ENCODE results near the gene SORBS1.

Gene SORBS1

DNA sequence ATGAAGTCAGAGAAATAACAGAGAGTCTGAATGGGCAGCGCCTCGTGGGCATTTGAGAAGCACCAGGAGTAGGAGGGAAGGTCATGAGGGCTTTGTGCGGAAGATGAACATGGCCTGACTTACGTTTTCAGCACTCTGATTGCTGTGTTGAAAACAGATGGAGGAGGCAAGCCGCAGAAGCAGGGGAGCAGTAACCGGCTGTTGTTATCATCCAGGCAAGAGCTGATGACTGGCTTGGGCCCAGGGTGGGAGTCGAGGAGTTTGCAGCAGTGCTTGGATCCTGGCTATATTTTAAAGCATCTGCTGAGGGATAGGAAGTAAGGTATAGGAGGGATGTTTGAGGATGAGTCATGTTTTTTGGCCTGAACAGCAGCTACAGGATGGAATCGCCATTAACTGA lies 257.6 kb downstream of the SORBS1 start:
- no peak for TF ChIP-seq CTCF (IDR thresholded peaks at IDR 0.05; ENCODE audit: low read depth, low read length)
- no peak overlapping the region for H3K4me3 ChIP-seq (ENCODE audit: low read depth, low read length)

DNA sequence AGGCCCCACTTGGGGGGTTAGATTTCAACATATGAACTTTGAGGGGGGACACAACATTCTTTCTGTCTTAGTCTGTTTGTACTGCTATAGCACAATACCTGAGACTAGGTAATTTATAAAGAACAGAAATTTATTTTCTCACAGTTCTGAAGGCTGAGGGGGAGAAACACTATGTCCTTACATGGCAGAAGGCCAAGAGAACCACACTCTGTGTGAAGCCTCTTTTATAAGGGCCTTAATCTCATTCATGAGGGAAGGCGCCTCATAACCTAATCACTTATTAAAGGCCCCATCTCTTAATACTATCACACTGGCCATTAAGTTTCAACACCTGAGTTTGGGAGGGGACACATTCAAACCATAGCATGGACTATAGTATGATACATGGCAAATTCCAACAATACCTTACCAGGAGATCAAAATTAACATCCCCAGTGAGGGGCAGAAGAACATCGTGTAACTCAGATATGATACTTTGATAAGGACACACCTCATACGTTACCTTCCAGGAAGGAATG lies 261.1 kb downstream of the SORBS1 start:
- H3K4me3 ChIP-seq (ENCODE audit: low read depth, low read length): no peak overlapping the region

GRCh38 chr10:95297402-95297801 lies 263.8 kb downstream of the SORBS1 start:
- no peak for TF ChIP-seq CTCF (IDR thresholded peaks at IDR 0.05; ENCODE audit: low read depth, low read length)
- no peak overlapping the region for H3K4me3 ChIP-seq (ENCODE audit: low read depth, low read length)

More for the DNA sequence above, 261.1 kb downstream of the SORBS1 start:
- TF ChIP-seq CTCF (IDR thresholded peaks at IDR 0.05; ENCODE audit: low read depth, low read length): no peak

GRCh38 chr10:95296764-95297163 lies 264.4 kb downstream of the SORBS1 start:
- no peak overlapping the region for H3K4me3 ChIP-seq (ENCODE audit: low read depth, low read length)
- no peak for TF ChIP-seq CTCF (IDR thresholded peaks at IDR 0.05; ENCODE audit: low read depth, low read length)

- peak overlapping the region; percentile 51 for H3K4me3 ChIP-seq (ENCODE audit: low read depth, low read length)
- no peak for TF ChIP-seq CTCF (IDR thresholded peaks at IDR 0.05; ENCODE audit: low read depth, low read length)
Observed at GRCh38 chr10:95295031-95295755, 266.0 kb downstream of the SORBS1 start.

GRCh38 chr10:95293631-95294030 lies 267.5 kb downstream of the SORBS1 start:
- H3K4me3 ChIP-seq (ENCODE audit: low read depth, low read length): no peak overlapping the region
- TF ChIP-seq CTCF (IDR thresholded peaks at IDR 0.05; ENCODE audit: low read depth, low read length): no peak

DNA sequence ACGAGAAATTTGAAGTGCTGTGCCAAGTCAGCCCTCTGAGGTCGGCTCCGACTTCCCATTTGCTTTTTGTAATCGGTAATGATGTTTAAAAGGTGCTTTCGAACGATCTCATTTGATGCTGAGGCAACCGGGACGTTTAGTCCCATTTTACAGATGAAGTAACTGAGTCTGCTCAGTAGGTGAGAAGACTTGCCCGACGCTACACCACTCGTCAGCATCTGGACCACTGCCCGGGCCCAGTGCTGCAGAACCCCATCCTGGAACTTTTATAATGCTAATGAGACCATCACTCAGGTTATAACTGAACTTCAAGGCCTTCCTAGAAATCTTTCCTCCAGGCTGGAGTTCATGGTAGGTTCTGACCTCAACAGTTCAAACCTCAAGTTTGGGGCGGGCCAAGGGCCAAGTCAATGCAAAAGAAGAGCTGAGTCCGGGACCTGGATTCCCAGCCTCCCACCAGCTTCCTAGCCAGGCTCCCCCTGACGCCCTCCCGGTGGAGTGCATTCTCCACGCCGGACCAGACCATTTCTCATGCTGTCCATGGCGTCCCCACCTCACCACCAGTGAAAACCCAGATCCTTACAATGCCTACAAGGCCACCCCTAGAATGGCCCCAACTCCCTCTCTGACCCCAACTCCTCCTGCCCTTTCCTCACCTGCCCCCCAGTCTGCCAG lies 269.7 kb downstream of the SORBS1 start:
- TF ChIP-seq CTCF (IDR thresholded peaks at IDR 0.05; ENCODE audit: low read depth, low read length): no peak
- peak overlapping the region; percentile 54 for H3K4me3 ChIP-seq (ENCODE audit: low read depth, low read length)
